ENCODE data around the gene RASL10A.

RASL10A gene

DNA sequence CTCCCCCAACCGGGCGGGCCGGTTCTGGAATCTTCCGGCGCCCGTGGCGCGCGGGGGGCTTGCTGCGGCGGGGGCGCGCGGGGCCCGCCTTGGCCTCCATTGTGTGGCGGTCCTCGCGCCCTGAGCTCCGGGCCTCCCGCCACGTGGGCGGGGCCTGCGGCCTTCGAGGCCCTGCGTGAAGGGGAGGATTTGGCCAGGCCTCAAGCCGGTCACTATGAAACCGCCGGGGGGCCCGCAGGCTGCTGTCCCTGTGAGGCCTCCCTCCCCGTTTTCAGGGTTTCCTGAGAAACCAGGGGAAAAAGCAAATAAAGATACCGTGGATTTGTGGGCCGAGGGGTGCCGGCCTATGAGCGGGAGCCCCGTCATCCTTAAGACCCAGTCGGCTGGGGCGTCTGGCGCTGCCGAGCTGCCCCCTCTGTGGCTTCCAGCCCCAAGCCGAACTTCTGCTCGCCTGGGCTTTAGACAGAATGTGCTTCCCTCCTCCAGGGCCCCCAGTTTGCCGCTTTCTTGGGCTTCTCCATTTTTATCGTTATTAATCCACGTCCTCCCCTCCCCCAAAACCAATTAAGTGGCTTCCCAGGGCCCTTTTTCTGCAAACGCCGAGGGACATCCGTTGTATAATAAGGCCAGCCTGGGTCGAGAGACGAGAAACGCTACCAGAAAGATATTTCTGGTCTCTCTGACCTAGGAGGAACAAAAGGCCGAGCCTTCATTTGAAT, 46.8 kb downstream of the RASL10A start:
- peak; percentile 66 for DNase-seq (ENCODE audit: low spot score)

GRCh38 chr22:29267858-29268510, 47.5 kb downstream of the RASL10A start, which contains the start of the genes EWSR1 and RHBDD3:
TSS of gene EWSR1 (plus strand) at chr22:29268268. CDS start at chr22:29268337, 69 bp downstream.
TSS of gene RHBDD3 (minus strand) at chr22:29267981. CDS start at chr22:29265626, 2,355 bp downstream.
- DNase-seq (ENCODE audit: low spot score): peak; percentile 96

DNA sequence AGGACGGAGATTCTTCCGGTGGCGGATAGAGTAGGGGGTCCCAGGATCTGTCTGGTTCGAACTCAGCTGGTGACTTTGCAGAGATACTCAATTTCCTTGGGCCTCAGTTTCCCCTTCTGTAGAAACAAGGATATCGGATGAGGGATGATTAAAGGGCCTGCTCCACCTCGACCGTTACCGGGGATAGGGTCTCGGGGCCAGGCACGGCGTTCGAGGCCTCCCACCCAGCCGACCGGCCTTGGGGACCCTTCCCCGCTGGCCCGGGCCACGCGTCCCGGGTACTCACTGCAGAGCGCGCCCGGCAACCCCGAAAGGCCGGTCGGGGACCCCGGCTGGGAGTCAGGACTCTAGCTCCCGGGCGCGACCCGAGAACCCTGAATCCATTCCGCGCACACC, 48.0 kb downstream of the RASL10A start:
- no peak for DNase-seq (ENCODE audit: low spot score)

DNA sequence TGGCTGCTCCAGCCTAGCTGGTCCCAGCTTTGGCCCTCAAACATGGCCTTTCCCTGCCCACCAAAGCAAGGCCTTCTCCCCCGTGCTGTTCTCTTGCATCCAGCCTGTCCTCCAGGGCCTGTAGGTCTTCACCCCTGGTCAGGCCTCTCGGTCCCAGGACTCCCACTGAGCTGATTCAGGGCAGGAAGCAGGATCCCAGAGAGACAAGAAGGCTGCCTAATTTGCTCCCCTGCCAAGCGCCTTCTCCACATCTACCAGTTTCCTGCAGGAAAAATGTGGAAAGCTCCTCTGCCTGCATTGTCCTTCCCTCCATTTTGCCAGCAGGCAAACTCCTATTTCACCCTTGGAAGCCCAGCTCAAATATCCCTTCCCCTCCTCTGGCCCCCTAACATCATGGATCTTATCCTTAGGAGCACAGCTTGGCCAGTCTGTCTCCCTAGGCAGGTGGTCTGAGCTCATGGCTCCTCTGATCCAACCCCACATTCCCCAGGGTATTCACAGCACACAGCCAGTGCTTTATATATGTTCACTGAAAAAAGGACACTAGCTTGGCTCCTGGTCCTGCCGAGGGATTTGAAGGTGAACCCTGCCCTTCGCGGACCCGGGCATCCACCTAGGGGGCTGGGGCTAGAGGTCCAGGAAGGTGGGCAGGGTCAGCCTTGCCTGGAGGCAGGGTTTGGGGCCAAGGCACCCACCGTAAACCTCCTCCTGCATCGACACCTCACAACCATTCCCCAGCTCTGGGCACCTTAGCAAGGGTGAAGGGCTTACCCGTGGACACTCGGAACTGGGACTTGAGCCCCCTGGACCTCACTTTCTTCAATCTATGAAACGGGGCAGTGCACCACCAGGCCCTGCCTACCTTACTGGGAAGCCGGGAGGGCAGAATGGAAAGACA, 48.7 kb downstream of the RASL10A start:
- no peak for DNase-seq (ENCODE audit: low spot score)

DNA sequence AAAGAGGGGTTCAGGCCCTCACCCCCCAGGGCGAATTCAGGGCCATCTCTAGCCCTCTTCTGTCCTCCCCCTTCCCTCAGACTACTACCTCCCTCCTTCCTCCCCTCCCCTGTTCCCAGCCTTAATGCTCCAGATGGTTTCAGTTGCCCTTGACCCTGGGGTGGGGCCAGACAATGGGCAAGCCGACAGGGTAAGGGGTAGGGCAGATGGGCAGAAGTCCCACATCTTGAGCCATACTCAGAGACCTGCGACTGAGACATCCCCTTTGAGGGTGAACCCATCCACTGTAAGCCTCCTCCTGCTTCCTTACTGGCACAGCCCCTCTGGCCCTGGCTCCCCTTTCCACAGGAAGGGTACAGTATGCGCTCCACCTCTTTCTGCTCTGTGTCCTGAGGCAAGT, 49.6 kb downstream of the RASL10A start:
- no peak for DNase-seq (ENCODE audit: low spot score)

- DNase-seq (ENCODE audit: low spot score): no peak
Measured at GRCh38 chr22:29265305-29265704, 50.2 kb downstream of the RASL10A start.

- no peak for DNase-seq (ENCODE audit: low spot score)
Measured at GRCh38 chr22:29263791-29264276, 51.7 kb downstream of the RASL10A start.

All from hepatic stellate cell (primary cell).